Activated CD8-positive, alpha-beta memory T cell treated with anti-CD3 and anti-CD28 coated beads for 24 hours (primary cell): Measurements from ENCODE around the gene ABHD16B.
"Not testable (repeated sequence)": the region's sequence is repeated elsewhere in the genome, so short reads cannot be mapped to it uniquely, and the experiment has no call there.

Experiments
- DNase-seq: peaks from one replicate; pipeline ENCODE4 v3.0.0-alpha.2; 2020

Gene ABHD16B

DNA sequence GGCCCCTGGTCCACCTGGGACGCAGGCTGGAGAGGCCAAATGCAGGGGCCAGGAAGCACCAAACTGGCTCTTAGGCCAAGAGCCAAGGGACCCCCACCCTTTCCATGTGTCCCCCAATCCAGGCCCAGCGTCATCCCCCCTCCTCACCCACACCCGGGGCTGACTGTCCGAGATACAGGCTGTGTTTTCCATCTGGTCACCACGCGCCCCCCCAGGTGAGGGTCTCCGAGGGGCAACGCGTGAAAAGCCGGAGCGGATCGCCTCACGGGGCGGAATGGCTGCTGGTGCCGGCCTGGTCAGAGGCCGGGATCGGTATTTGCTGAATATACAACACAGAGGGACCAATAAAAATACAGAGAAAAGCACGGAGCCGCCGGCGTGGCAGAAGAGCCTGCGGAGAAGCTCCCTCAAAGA, 5.2 kb upstream of the ABHD16B start:
- no peak for DNase-seq

- DNase-seq, result no peak
Measured at GRCh38 chr20:63857764-63858392, 3.4 kb upstream of the ABHD16B start.

GRCh38 chr20:63858393-63859165, 2.7 kb upstream of the ABHD16B start:
- no peak for DNase-seq

- DNase-seq, result no peak
Measured at GRCh38 chr20:63859166-63859699, 2.1 kb upstream of the ABHD16B start.

GRCh38 chr20:63860325-63861051, 810 bp upstream of the ABHD16B start:
- no peak for DNase-seq

DNA sequence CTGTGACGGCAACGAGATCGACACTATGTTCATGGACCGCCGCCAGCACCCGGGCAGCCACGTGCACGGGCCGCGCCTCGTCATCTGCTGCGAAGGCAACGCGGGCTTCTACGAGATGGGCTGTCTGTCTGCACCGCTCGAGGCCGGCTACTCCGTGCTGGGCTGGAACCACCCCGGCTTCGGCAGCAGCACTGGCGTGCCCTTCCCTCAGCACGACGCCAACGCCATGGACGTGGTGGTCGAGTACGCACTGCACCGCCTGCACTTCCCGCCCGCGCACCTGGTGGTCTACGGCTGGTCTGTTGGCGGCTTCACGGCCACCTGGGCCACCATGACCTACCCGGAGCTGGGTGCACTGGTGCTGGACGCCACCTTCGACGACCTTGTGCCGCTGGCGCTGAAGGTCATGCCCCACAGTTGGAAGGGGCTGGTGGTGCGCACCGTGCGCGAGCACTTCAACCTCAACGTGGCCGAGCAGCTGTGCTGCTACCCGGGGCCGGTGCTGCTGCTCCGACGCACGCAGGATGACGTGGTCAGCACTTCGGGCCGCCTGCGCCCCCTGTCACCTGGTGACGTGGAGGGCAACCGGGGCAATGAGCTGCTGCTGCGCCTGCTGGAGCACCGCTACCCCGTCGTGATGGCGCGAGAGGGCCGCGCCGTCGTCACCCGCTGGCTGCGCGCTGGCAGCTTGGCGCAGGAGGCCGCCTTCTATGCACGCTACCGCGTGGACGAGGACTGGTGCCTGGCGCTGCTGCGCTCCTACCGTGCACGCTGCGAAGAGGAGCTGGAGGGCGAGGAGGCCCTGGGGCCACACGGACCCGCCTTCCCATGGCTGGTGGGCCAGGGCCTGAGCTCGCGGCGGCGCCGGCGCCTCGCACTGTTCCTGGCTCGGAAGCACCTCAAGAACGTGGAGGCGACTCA, 943 bp downstream of the ABHD16B start:
- DNase-seq, result no peak

DNA sequence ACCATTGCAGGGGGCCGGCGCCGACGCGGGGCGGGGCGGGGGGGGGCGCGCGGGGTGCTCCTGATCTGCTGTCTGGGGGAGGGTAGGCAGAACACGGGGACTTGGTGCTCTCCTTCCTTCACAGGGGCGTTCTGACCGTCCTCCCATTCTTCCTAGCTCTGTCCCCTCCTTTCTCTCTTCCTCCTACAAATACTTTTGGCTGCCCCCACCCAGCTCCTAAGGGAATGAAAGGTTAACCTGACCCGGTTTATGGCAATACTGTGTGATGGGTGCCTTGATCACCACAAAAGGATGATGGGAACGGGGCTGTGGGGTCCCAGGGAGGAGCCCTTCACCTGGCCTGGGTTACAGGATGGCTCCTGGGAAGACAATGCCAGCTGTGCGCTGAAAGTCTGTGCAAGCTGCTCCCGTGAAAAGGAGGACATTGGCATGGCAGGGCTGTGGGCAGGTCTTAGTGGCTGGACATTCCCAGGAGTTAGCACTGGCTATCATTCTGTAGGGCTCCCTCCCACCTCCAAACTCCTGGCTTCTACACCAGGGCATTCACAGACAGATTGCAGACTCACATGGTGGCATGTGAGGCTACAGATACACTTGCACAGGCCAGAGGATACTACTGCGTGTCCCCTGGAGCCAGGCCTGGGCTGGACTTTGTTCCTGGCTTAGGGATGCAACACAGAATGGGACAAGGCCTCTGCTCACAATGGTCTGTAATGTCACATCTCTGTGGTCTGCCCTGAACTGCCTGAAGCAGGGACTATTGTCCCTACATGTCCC, 1.9 kb downstream of the ABHD16B start:
- DNase-seq, result no peak

- peak; percentile 87 for DNase-seq
Measured at GRCh38 chr20:63863798-63864544, 2.7 kb downstream of the ABHD16B start.

DNA sequence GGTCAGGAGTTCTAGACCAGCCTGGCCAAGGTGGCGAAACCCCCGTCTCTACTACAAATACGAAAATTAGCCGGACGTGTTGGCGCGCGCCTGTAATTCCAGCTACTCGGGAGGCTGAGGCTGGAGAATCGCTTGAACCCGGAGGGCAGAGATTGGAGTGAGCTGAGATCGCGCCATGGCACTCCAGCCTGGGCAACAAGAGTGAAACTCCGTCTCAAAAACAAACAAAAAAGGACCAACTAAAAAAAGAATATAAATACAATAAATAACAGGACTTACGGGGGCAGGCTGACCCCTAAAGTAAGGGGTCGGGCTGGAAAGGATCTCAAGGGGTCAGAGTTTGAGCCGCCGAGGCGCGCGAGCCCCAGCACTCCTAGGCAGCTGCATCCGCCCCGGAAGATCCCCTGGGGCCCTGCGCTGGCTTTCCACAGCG, 3.3 kb downstream of the ABHD16B start:
- no peak for DNase-seq

- DNase-seq, result peak; percentile 97
Measured at GRCh38 chr20:63864978-63865640, 3.8 kb downstream of the ABHD16B start, which contains the start of gene TPD52L2. TSS of gene TPD52L2 (plus strand) at chr20:63865270. CDS start at chr20:63865366, 96 bp downstream.

DNA sequence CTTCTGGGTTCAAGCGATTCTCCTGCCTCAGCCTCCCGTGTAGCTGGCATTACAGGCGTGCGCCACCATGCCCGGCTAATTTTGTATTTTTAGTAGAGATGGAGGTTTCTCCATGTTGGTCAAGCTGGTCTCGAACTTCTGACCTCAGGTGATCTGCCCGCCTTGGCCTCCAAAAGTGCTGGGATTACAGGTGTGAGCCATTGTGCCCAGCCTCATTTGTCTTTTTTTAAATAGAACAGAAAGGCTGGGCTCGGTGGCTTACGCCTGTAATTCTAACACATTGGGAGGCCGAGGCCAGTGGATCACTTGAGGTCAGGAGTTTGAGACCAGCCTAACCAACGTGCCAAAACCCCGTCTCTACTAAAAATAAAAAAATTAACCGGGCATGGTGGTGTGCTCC, 5.7 kb downstream of the ABHD16B start:
- not testable (repeated sequence) for DNase-seq

DNA sequence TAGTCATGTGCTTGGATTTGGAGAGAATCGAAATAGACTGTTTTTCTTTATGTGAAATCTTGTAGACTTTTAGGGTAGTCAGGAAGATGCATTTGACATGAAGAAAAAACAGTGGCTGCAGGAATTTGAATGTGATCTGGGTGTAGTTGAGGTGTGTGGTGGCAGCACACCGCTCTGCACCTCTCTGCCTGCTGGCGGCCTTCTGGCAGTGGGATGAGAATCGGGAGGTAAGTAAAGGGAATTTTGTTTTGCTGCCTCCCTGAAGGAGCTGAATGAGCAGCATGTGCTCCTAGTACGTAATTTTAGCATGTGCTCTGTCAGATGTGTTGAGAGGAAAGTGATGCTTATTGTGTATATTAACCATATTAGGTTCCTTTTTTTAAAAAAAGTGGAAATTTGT, 7.0 kb downstream of the ABHD16B start:
- no peak for DNase-seq

DNA sequence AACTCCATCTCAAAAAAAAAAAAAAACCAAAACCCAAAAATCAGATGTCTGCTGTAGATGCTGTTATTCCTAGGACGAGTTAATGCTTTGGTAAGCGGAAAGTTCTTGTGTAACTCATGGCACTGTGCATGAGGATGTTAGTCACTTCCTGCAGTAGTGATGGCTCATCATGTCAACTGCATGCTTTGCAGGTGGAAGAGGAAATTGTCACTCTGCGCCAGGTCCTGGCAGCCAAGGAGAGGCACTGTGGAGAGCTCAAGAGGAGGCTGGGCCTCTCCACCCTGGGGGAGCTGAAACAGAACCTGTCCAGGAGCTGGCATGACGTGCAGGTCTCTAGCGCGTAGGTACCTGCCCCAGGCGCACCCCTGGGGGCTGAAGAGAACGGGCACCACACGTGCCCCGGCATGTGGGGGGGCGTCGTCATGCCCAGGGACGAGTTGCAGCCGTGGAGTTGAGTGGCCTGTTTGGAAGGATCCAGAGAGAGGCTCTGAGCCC, 12.2 kb downstream of the ABHD16B start:
- no peak for DNase-seq

DNA sequence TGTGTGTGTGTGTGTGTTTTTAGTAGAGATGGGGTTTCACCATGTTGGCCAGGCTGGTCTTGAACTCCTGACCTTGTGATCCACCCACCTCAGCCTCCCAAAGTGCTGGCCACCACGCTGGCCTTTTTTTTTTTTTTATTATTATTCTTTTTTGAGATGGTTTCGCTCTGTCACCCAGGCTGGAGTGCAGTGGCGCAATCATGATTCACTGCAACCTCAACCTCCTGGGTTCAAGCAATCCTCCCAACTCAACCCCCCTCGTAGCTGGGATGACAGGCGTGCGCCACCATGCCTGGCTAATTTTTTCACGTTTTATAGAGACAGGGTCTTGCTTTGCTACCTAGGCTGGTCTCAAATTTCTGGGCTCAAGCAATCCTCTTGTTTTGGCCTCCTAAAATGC, 12.9 kb downstream of the ABHD16B start:
- DNase-seq, result not testable (repeated sequence)

DNA sequence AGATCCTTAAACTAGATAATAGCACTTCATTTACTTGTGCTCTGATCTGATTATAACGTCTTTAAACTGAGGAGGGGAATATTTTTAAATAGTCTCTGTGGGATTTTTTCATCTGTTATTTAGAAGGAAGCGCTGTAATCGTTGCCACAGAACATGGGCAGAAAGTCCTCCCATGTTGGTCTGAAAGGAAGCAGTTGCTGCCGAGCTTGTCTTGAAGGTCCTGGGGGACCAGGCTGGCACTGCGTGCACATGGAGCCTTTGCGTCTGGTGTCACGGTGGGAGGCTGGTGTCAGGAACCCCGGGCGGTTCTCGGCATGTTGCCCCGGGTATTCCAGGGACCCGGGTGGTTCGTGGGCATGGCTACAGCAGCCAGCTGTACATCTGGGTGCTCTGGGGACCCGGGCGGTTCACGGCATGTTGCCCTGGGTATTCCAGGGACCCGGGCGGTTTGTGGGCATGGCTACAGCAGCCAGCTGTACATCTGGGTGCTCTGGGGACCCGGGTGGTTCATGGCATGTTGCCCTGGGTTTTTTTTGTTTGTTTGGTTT, 15.3 kb downstream of the ABHD16B start:
- no peak for DNase-seq

- no peak for DNase-seq
Measured at GRCh38 chr20:63877755-63878470, 16.6 kb downstream of the ABHD16B start.

- DNase-seq, result no peak
Measured at GRCh38 chr20:63878899-63879663, 17.8 kb downstream of the ABHD16B start.

DNA sequence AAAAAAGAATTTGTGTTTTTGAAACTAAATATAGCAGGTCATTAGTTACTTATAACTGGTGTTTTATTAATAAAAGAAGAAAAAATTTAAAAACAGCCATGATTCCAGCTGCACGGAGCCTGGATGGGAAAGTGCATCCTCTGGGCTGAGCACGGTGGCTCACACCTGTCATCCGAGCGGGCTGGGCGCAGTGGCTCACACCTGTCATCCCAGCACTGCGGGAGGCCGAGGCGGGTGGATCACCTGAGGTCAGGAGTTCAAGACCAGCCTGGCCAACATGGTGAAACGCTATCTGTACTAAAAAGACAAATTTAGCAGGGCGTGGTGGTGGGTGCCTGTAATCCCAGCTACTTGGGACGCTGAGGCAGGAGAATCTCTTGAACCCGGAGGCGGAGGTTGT, 19.6 kb downstream of the ABHD16B start:
- not testable (repeated sequence) for DNase-seq
